ENCODE data around the gene DLX1. TPM values are rescaled to one million over a fixed set of nuclear protein-coding genes. Genes with fewer than 3 reads are reported as not detected.

DLX1 gene
- total and polyA plus RNA-seq, 2 of the 8 experiments (the other 6 are each of a cell fraction or from before 2014, with no cell fraction given) = 0.11 TPM; not detected in 1

GRCh38 chr2:172102391-172103359 lies 17.4 kb downstream of the DLX1 start, which contains the start of gene DLX2:
DLX2 (minus strand) TSS chr2:172102900; CDS start chr2:172102538, 362 bp downstream.
- H3K79me2 ChIP-seq (ENCODE audit: control insufficient read depth in 1 of 2, insufficient read depth in 2 of 2, low read length in 2 of 2) = no peaks in the 10 kb centered on the region
- no peak for TF ChIP-seq SRF (IDR thresholded peaks at IDR 0.05; ENCODE audit: low read depth, low read length)
- TF ChIP-seq GABPA (IDR thresholded peaks at IDR 0.05; ENCODE audit: borderline replicate concordance, insufficient read depth, low read length) = no peak
- 0 out of 2 replicates have a peak, but pooled peaks have one; percentile 49 for TF ChIP-seq SP4 (IDR thresholded peaks at IDR 0.05; ENCODE audit: low read length)
- peak; percentile 87 for TF ChIP-seq TBP (IDR thresholded peaks at IDR 0.05; ENCODE audit: low read depth, low read length)
- TF ChIP-seq TEAD4 (IDR thresholded peaks at IDR 0.05; ENCODE audit: low read depth, low read length) = no peak
- TF ChIP-seq BRCA1 (IDR thresholded peaks at IDR 0.05; ENCODE audit: low read depth, low read length) = no peak
- peak; percentile 23 for TF ChIP-seq CTBP2 (IDR thresholded peaks at IDR 0.05; ENCODE audit: borderline replicate concordance, insufficient read depth, insufficient read length, low read length)
- no peak for TF ChIP-seq CHD2 (IDR thresholded peaks at IDR 0.05; ENCODE audit: low read length)
- TF ChIP-seq CBX8 (IDR thresholded peaks at IDR 0.05; ENCODE audit: borderline replicate concordance, low read depth, low read length) = no peak
- no peak for TF ChIP-seq KDM1A (IDR thresholded peaks at IDR 0.05; ENCODE audit: borderline replicate concordance, low read length)

More at GRCh38 chr2:172102391-172103359, 17.4 kb downstream of the DLX1 start, which contains the start of gene DLX2:
- H3K14ac ChIP-seq (ENCODE audit: insufficient read length) = no peak within 1 kb of the TSS
- H4K20me1 ChIP-seq (replicated peaks in 1 of 2; ENCODE audit: control insufficient read depth in 1 of 2, insufficient read depth in 2 of 2, low read length in 2 of 2) = peaks cover 15 to 22% of the 10 kb centered on the region in 2 experiments
- no peak within 1 kb of the TSS for H3K23ac ChIP-seq (ENCODE audit: insufficient read length)
- no peak for FAIRE-seq
- no peak within 1 kb of the TSS for H3K9ac ChIP-seq (replicated peaks in 1 of 4; ENCODE audit: extremely low read depth in 1 of 4, low read depth in 3 of 4, low read length in 3 of 4)
- no peak within 1 kb of the TSS for H2AK5ac ChIP-seq (ENCODE audit: low read depth, low read length)
- H3K4me3 ChIP-seq (ENCODE audit: extremely low read depth in 1 of 4, insufficient read depth in 2 of 4, low read depth in 3 of 4, low read length in 4 of 4) = peak within 1 kb of the TSS; percentile 33 to 59 (median 46)
- no peak within 1 kb of the TSS for H2BK120ac ChIP-seq (replicated peaks; ENCODE audit: low read depth, low read length)
- peak within 1 kb of the TSS; percentile 34; the same call in 1 of the 2 replicates for H2BK15ac ChIP-seq (ENCODE audit: low read length)
- no peaks in the 10 kb centered on the region for H3K9me3 ChIP-seq (ENCODE audit: insufficient read depth in 2 of 2, low read depth in 1 of 2, low read length in 1 of 2)
- H2BK20ac ChIP-seq (ENCODE audit: low read length) = no peak within 1 kb of the TSS
- H3K36me3 ChIP-seq (ENCODE audit: control insufficient read depth in 2 of 4, insufficient read depth in 4 of 4, low read length in 3 of 4) = peaks cover 0 to 11% (median 0%) of the 10 kb centered on the region in 4 experiments; a peak in 1 of 8 replicates
- peak within 1 kb of the TSS; percentile 80 to 82 for H3K4me2 ChIP-seq (ENCODE audit: insufficient read depth in 1 of 2, low read depth in 2 of 2, low read length in 2 of 2)
- peak; percentile 86 to 92 for DNase-seq (ENCODE audit: low read depth in 1 of 2, low spot score in 2 of 2)
- no peak within 1 kb of the TSS for H3K56ac ChIP-seq (replicated peaks; ENCODE audit: insufficient read length, low read depth, low read length)
- H3K79me1 ChIP-seq (ENCODE audit: low read depth, low read length) = no peaks in the 10 kb centered on the region
- H3K18ac ChIP-seq (ENCODE audit: extremely low read depth, low read length) = peak within 1 kb of the TSS; percentile 60; the same call in 1 of the 2 replicates
- no peak within 1 kb of the TSS for H4K5ac ChIP-seq (ENCODE audit: insufficient read length, low read depth, low read length)
- no peak within 1 kb of the TSS for H3K27ac ChIP-seq (ENCODE audit: low read depth, low read length)
- peaks cover 19% of the 10 kb centered on the region; the same call in 1 of the 2 replicates for H3K23me2 ChIP-seq (ENCODE audit: low read depth, low read length)
- H3K27me3 ChIP-seq (replicated peaks in 1 of 4; ENCODE audit: control insufficient read depth in 3 of 4, extremely low read depth in 1 of 4, insufficient read depth in 3 of 4, low read length in 3 of 4) = peaks cover 78 to 100% (median 93%) of the 10 kb centered on the region in 4 experiments
- H2BK5ac ChIP-seq (ENCODE audit: low read depth, low read length) = no peak within 1 kb of the TSS
- H4K8ac ChIP-seq (ENCODE audit: extremely low read depth, insufficient read depth, low read length) = peak within 1 kb of the TSS; percentile 43
- peak within 1 kb of the TSS; percentile 84; the same call in 1 of the 2 replicates for H2BK12ac ChIP-seq (ENCODE audit: low read depth, low read length)
- CTCF ChIA-PET (ENCODE audit: partially characterized antibody) = interaction anchor here (0.5 to 11.7 kb wide), 10 partner anchors 12 to 504 kb away, joined by 3 to 198 read pairs (median 4); partner anchors contain the start of gene DLX1
- H3K4me1 ChIP-seq (replicated peaks in 1 of 4; ENCODE audit: control insufficient read depth in 3 of 4, insufficient read depth in 4 of 4, low read length in 3 of 4) = peaks cover 6 to 42% (median 21%) of the 10 kb centered on the region in 4 experiments
- H3K4ac ChIP-seq (replicated peaks; ENCODE audit: insufficient read length, low read depth, low read length) = no peak within 1 kb of the TSS
- 0 out of 2 replicates have a peak within 1 kb of the TSS, but pooled peaks have one; percentile 23 for H2AFZ ChIP-seq (ENCODE audit: low read length)
- POLR2A ChIA-PET (ENCODE audit: partially characterized antibody) = interaction anchor here (16.0 kb wide), 1 partner anchor 15 kb away, joined by 184 read pairs; the partner anchor contains the start of gene DLX1
- no peak within 1 kb of the TSS for H4K91ac ChIP-seq (replicated peaks; ENCODE audit: insufficient read length, low read length)
- 2% methylated on average over 71 of the region's 74 CpGs; no CpG with 5 or more reads in 1 of the 2 experiments for whole genome bisulfite sequencing, 2 experiments (ENCODE audit: extremely low coverage in 1 of 2, insufficient coverage in 1 of 2, insufficient read length in 1 of 2, insufficient replicate concordance in 2 of 2, low coverage in 1 of 2, low lambda C conversion rate in 2 of 2, missing lambda C conversion rate in 1 of 2)

Data from H1 (cell line).